ENCODE measurements around the gene TCERG1L. TPM values are rescaled to one million over a fixed set of nuclear protein-coding genes. Genes with fewer than 3 reads are reported as not detected.

Gene TCERG1L
- total and polyA plus RNA-seq, 9 of the 15 experiments (the other 6 are each of a cell fraction or from before 2014, with no cell fraction given) = not detected

- TF ChIP-seq, protein P1, sequence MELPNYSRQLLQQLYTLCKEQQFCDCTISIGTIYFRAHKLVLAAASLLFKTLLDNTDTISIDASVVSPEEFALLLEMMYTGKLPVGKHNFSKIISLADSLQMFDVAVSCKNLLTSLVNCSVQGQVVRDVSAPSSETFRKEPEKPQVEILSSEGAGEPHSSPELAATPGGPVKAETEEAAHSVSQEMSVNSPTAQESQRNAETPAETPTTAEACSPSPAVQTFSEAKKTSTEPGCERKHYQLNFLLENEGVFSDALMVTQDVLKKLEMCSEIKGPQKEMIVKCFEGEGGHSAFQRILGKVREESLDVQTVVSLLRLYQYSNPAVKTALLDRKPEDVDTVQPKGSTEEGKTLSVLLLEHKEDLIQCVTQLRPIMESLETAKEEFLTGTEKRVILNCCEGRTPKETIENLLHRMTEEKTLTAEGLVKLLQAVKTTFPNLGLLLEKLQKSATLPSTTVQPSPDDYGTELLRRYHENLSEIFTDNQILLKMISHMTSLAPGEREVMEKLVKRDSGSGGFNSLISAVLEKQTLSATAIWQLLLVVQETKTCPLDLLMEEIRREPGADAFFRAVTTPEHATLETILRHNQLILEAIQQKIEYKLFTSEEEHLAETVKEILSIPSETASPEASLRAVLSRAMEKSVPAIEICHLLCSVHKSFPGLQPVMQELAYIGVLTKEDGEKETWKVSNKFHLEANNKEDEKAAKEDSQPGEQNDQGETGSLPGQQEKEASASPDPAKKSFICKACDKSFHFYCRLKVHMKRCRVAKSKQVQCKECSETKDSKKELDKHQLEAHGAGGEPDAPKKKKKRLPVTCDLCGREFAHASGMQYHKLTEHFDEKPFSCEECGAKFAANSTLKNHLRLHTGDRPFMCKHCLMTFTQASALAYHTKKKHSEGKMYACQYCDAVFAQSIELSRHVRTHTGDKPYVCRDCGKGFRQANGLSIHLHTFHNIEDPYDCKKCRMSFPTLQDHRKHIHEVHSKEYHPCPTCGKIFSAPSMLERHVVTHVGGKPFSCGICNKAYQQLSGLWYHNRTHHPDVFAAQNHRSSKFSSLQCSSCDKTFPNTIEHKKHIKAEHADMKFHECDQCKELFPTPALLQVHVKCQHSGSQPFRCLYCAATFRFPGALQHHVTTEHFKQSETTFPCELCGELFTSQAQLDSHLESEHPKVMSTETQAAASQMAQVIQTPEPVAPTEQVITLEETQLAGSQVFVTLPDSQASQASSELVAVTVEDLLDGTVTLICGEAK (IDR thresholded peaks at IDR 0.05) = no peak
- TF ChIP-seq, protein P1 (CRISPR knock-in tag; IDR thresholded peaks at IDR 0.05) = no peak
- TF ChIP-seq SMAD1 (IDR thresholded peaks at IDR 0.05; ENCODE audit: low read depth, low read length, partially characterized antibody) (no peak), ZNF280A (IDR thresholded peaks at IDR 0.05; ENCODE audit: low read depth, partially characterized antibody) (no peak), RCOR1 (IDR thresholded peaks at IDR 0.05; ENCODE audit: borderline replicate concordance in 1 of 2, low read depth in 2 of 2, low read length in 2 of 2) (no peak), TARDBP (IDR thresholded peaks at IDR 0.05) (no peak), HNRNPL (IDR thresholded peaks at IDR 0.05; ENCODE audit: low read depth, low read length) (no peak)
Measured at GRCh38 chr10:131086094-131086493, 225.4 kb downstream of the TCERG1L start (continued).
